BE2C (cell line): ENCODE measurements around the gene MBOAT1.

Experiments
- DNase-seq: peaks from one replicate; pipeline ENCODE4 v3.0.0-alpha.2; 2020
- H3K27me3 ChIP-seq: fragments of 250-450 bp; sonication (Bioruptor Pico); 2 replicates; pipeline ENCODE4 v1.5.1; 2020; ENCODE audit warnings: mild to moderate bottlenecking
- H3K36me3 ChIP-seq: fragments of 250-450 bp; sonication (Bioruptor Pico); 2 replicates; pipeline ENCODE4 v1.5.1; 2020; ENCODE audit warnings: mild to moderate bottlenecking
- H3K4me1 ChIP-seq: fragments of 250-450 bp; sonication (Bioruptor Pico); 2 replicates; pipeline ENCODE4 v1.5.1; 2020
- H3K4me3 ChIP-seq: 2 replicates; pipeline ENCODE4 v1.5.1; 2011; ENCODE audit warnings: low read depth, low read length
- H3K9me3 ChIP-seq: fragments of 250-450 bp; sonication (Bioruptor Pico); 2 replicates; pipeline ENCODE4 v1.5.1; 2020
- TF ChIP-seq, protein P1 (sequence below): IDR thresholded peaks from 2 replicates; pipeline ENCODE4 v1.5.1; 2012; ENCODE audit warnings: mild to moderate bottlenecking, low read depth, low read length

The MBOAT1 gene

DNA sequence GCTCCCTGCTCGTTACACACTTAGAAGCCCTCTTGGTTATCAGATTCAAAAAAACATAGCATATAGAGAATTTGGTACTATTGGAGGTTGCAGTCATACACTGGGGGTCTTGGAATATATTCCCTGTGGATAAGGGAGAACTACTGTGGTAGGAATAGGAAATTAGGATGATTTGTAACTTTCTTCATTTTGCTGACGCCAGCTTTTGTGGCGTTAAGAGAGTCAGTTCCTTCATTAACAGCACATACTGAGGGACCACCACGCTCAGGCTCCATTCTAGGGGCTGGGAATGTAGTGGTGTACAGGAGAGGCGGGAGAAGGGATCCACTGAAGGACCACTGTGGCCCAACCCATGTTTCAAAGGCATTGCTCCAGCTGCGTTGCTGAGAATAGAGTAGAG lies 140.3 kb downstream of the MBOAT1 start:
- no peak for DNase-seq
- H3K36me3 ChIP-seq, result no peaks in the 10 kb centered on the region
- TF ChIP-seq, protein P1, sequence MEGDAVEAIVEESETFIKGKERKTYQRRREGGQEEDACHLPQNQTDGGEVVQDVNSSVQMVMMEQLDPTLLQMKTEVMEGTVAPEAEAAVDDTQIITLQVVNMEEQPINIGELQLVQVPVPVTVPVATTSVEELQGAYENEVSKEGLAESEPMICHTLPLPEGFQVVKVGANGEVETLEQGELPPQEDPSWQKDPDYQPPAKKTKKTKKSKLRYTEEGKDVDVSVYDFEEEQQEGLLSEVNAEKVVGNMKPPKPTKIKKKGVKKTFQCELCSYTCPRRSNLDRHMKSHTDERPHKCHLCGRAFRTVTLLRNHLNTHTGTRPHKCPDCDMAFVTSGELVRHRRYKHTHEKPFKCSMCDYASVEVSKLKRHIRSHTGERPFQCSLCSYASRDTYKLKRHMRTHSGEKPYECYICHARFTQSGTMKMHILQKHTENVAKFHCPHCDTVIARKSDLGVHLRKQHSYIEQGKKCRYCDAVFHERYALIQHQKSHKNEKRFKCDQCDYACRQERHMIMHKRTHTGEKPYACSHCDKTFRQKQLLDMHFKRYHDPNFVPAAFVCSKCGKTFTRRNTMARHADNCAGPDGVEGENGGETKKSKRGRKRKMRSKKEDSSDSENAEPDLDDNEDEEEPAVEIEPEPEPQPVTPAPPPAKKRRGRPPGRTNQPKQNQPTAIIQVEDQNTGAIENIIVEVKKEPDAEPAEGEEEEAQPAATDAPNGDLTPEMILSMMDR, result no peak

DNA sequence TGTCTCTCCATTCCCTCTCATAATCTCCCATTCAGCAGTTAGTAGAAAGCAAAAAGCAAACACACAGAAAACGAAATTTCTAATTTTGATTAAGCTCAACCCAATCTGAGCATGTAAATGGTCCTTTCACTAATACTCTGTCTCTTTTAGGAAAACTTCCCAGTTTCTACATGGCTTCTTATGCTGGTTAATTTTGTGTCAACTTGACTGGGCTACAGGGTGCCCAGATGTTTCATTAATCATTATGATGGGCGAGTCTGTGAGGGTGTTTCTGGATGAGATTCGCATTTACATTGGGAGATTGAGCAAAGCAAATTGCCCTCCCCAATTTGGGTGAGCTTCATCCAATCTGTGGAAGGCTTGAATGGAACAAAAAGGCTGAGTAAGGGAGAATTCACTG lies 142.2 kb downstream of the MBOAT1 start:
- no peaks in the 10 kb centered on the region for H3K9me3 ChIP-seq
- H3K4me1 ChIP-seq, result peaks cover 6% of the 10 kb centered on the region
- no peak for DNase-seq
- H3K36me3 ChIP-seq, result no peaks in the 10 kb centered on the region
- H3K27me3 ChIP-seq, result peaks cover under 1% of the 10 kb centered on the region; the same call in 1 of the 2 replicates
- H3K4me3 ChIP-seq, result no peak overlapping the region
- TF ChIP-seq, protein P1, result no peak

More for the DNA sequence above, 140.3 kb downstream of the MBOAT1 start:
- Histone ChIP-seq H3K27me3 (peaks cover 3% of the 10 kb centered on the region; the same call in 1 of the 2 replicates), H3K9me3 (no peaks in the 10 kb centered on the region), H3K4me3 (no peak overlapping the region), H3K4me1 (peaks cover 6% of the 10 kb centered on the region)

DNA sequence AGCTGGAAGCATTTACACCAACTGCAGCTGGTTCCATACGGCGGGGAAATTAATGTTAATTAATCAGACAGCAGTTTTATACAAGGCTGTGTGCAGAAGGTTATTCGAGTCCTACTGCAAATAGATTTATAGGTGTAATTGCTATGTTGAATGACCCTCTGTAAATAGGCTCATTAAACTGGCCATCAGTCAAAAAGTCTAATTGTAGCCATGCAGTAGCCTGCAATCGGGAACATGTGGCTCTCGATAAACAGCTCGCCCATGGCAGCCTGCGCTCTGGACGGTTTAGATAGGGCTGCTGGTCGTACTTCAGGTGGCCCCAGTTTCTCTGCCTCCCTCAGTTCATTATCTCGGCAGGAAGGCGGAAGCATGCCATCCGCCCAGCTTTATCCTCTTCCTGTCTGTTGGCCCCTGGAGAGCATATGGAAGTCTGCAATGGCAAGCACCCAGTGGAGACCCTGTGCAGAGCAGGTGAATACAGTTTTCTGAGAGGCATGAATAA lies 143.2 kb downstream of the MBOAT1 start:
- peak overlapping the region; percentile 47 for H3K4me3 ChIP-seq
- peaks cover 6% of the 10 kb centered on the region for H3K4me1 ChIP-seq
- TF ChIP-seq, protein P1, result peak; percentile 25; the same call in 1 of the 2 replicates
- no peaks in the 10 kb centered on the region for H3K9me3 ChIP-seq
- H3K27me3 ChIP-seq, result no peaks in the 10 kb centered on the region; the same call in 1 of the 2 replicates
- peak; percentile 51 for DNase-seq
- H3K36me3 ChIP-seq, result no peaks in the 10 kb centered on the region

DNA sequence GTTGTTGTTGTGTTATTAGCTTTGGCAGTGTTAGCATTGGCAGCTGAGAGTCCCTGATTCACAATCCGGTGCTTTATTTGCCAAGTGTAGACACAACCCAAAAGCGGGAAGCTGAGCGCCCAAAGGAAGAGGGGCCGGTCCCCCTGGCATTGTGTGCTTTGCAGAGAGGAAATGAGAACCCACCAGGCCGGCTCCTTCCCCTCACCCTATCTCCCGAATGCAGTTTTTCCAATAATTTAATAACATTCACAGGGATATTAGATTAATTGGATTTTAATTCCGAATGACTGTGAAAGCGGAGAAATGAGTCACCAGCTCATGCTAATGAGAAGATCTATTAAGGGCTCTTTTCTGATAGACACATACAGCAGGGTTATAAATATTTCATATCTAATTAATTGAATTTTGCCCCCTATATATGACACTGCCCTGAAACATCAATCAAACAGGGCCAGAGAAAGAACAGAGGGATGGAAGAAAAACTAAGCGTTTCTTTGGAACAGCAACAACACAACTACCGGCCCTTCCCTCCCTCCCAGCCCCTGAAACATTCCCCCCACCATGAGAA lies 143.8 kb downstream of the MBOAT1 start:
- Histone ChIP-seq H3K9me3 (no peaks in the 10 kb centered on the region), H3K4me3 (peak overlapping the region; percentile 47), H3K36me3 (no peaks in the 10 kb centered on the region), H3K4me1 (peaks cover 6% of the 10 kb centered on the region), H3K27me3 (no peaks in the 10 kb centered on the region; the same call in 1 of the 2 replicates)
- TF ChIP-seq, protein P1, result no peak
- DNase-seq, result no peak

DNA sequence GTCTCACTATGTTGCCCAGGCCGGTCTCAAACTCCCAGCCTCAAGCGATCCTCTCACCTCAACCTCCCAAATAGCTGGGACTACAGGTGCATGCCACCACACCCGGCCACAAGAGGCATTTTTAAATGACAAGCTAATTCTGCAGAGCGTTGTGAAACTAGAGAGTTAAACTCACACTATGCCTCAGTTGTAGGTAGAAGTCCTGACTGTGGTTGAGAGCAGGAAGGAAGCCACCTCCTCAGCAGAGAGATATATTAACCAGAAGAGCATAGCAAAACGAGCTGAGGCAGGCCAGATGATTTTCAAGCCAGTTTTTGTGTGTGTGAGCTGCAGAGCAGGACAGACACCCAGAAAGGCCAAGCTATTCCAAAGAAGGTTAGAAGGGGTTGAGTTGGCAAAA lies 150.3 kb downstream of the MBOAT1 start:
- peaks cover 4% of the 10 kb centered on the region; the same call in 1 of the 2 replicates for H3K27me3 ChIP-seq
- no peak overlapping the region for H3K4me3 ChIP-seq
- H3K36me3 ChIP-seq, result no peaks in the 10 kb centered on the region
- no peaks in the 10 kb centered on the region for H3K9me3 ChIP-seq
- TF ChIP-seq, protein P1, result no peak
- H3K4me1 ChIP-seq, result no peaks in the 10 kb centered on the region
- DNase-seq, result no peak

DNA sequence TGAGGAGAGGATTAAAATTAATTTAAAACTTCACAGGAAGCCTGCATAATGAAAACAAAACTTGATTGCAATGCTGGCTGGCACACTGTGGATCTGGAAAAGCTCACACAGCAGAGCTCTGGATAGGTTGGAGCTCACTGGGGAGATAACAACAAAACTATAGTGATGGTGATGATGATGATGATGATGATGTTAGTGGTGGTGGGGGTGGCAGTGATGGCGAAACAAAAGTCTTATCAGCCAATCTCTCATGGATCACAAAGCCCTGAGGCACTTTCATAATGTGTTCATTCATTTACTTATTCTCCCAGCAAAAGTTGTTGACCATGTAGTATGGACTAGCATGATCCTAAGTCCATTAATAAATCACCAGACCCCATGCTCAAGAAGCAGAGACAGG lies 152.0 kb downstream of the MBOAT1 start:
- DNase-seq, result no peak
- H3K9me3 ChIP-seq, result no peaks in the 10 kb centered on the region

More for the DNA sequence above, 152.0 kb downstream of the MBOAT1 start:
- Histone ChIP-seq H3K36me3 (no peaks in the 10 kb centered on the region), H3K4me1 (no peaks in the 10 kb centered on the region), H3K27me3 (peaks cover 4% of the 10 kb centered on the region; the same call in 1 of the 2 replicates), H3K4me3 (no peak overlapping the region)
- TF ChIP-seq, protein P1, result no peak
